Neural progenitor cell (in vitro differentiated cells): ENCODE results near the gene IGSF9.

Experiments used
- CTCF ChIP-seq: fragments of 200-600 bp; sonication (generic); IDR thresholded peaks from 2 replicates; pipeline ENCODE4 v1.5.1; 2017; ENCODE audit warnings: antibody characterized with exemption, mild to moderate bottlenecking
- EZH2 ChIP-seq: fragments of 200-600 bp; sonication (generic); IDR thresholded peaks from 2 replicates; pipeline ENCODE4 v1.6.1; 2017; ENCODE audit warnings: antibody characterized with exemption, mild to moderate bottlenecking, moderate library complexity

- no peak for TF ChIP-seq EZH2
- no peak for TF ChIP-seq CTCF
Observed at GRCh38 chr1:159900086-159900680, 45.2 kb downstream of the IGSF9 start, which contains the start of gene CFAP45.
